ENCODE measurements around the gene ISCU.

The ISCU gene

DNA sequence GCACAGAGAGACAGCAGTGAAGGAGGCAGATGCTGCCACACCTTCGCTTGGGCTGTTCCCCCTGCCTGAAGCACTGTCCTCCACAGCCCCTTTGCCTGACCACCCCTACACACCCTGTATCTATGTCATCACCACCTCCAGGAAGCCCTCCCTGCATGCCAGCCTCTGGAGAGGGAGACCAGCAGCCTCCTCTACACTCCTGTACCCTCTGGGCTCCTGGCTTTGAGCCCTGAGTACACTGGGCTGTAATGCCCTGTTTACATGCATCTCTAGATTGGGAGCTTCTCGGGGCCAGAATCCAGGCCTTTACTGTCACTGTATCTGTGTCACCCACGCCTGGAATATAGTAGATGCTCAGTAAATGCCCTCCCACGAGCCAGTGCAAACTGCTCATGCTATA lies 41.3 kb downstream of the ISCU start:
- no peak for DNase-seq (ENCODE audit: low read depth, low spot score)

DNA sequence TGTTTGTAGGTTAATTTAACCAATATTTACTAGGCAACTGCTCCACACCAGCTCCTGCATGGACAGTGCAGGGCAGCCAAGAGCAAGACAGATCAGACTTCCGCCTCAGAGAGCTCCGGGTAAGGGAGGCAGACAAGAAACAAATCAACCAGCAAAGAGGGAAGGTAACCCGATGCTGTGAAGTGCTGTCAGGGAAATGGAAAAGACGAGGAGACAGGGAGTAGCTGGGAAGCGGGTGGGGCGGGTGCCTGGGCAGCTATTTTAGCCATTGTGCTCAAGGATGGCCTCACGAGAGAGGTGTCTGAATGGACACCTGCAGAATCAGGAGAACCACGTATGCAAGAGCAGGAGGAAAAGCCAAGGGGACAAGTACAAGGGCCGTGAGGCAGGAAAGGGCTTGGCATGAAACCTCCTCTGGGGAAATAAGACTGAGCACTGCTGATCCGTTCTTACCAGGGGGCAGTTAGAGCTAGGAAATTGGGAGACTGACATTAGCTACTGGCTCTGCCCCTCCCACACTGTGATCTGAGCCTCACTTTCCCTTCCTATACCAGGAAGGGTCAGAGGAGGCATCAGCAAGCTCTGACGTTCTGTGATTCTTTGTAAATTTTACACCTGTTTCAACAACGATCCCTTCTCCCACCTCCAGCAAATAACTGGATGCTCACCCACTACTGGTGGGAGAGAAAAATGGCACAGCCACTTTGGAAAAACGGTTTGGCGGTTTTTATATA lies 42.0 kb downstream of the ISCU start:
- DNase-seq (ENCODE audit: low read depth, low spot score): no peak

DNA sequence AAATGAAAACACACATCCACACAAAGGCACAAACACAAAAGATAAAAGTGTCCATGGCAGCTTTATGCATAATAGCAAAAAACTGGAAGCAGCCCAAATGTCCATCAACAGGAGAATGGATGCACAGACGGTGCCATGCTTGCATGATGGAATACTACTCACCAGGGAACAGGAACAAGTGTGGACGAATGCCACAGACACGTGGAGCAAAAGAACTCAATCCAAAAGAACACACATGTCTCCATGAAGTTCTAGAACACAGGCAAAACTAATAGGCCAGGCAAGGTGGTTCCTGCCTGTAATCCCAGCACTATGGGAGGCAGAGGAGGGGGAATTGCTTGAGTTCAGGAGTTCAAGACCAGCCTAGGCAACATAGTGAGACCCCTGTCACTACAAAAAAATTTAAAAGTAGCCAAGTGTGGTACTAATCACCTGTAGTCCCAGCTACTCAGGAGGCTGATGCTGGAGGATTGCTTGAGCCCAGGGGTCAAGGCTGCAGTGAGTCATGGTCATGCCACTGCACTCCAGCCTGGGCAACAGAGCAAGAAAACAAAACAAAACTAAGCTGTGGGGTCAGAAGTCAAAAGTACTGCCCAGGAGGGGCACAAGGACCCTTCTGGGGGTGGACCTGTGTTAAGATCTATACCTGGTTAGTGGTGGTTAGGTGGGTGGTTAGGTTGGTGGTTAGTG lies 42.7 kb downstream of the ISCU start:
- DNase-seq (ENCODE audit: low read depth, low spot score): no peak

DNA sequence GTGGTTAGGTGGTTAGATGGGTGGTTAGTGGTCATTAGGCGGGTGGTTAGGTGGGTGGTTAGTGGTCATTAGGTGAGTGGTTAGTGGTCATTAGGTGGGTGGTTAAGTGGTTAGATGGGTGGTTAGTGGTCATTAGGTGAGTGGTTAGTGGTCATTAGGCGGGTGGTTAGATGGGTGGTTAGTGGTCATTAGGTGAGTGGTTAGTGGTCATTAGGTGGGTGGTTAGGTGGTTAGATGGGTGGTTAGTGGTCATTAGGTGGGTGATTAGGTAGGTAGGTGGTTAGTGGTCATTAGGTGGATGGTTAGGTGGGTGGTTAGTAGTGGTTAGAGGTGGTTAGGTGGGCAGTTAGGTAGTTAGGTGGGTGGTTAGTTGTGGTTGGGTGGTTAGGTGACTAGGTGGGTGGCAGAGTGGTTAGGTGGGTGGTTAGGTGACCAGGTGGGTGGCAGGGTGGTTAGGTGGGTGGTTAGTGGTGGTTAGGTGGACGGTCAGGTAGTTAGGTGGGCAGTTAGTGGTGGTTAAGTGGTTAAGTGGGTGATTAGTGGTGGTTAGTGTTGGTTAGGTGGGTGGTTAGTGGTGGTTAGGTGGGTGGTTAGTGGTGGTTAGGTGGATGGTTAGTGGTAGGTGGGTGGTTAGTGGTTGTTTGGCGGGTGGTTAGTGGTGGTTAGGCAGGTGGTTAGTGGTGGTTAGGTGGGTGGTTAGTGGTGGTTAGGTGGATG lies 43.5 kb downstream of the ISCU start:
- DNase-seq (ENCODE audit: low read depth, low spot score): no peak

DNA sequence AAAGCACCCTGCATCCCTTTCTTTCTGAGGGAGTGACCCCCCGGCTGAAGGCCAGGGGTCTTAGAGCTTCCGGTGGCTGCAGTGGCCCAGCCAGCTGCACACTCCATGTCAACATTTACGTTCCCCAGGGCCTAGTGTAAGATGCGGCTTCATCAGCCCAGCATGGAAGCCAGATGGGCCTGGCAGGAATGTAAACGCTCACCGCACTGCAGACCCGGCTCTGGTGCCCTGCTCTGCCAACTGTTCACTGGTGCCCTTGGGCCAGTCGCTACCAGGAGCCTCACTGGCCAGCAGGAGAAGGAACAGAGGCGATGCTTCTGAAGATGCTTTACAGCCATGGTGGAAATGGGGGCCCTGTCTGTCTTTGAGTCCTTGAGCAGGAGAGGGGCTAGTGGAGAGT lies 44.1 kb downstream of the ISCU start:
- DNase-seq (ENCODE audit: low read depth, low spot score): no peak

DNA sequence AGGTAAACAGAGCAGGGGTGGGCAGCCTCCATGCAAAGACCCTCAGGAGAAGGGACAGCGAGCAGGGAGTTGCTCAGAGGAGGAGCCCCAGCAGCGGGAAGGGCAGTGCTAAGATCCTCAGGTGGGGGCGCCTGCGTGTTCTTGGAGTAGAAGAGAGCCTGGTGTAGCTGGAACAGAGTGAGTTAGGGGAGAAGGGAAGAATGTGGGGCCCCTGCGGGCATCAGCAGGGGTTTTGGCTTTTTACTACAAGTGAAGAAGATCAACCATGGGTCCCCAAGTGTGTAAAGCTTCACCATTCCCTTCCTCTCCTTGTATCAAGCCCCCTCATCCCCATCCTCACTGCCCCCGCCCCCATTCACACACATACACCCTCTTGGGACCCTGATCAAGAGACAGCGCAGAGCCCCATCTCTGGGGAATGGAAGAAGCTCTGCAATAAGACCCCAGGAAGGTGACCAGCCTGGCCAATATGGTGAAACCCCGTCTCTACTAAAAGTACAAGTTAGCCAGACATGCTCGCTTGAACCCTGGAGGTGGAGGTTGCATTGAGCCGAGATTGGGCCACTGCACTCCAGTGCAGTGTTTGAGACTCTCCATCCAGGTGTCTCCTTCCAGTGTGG lies 45.7 kb downstream of the ISCU start:
- no peak for DNase-seq (ENCODE audit: low read depth, low spot score)

DNA sequence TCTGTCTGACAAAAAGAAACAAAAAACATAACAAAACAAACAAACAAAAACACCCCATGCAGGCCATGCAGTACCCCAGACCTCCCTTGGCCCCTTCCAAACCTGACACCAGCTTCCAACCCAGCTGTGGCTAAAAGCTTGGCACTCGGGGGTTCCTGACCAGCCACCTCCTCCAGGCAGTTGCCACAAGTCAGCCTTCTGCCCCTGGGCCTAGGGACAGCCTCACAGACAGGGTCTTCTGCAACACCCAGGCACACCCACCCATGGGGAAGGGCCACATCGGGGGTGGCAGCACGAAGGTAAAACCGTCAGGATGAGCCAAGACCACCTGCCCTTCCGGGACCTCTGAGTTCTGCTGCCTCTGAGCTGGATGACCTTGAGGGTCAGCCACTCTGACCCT lies 46.2 kb downstream of the ISCU start:
- DNase-seq (ENCODE audit: low read depth, low spot score): no peak

DNA sequence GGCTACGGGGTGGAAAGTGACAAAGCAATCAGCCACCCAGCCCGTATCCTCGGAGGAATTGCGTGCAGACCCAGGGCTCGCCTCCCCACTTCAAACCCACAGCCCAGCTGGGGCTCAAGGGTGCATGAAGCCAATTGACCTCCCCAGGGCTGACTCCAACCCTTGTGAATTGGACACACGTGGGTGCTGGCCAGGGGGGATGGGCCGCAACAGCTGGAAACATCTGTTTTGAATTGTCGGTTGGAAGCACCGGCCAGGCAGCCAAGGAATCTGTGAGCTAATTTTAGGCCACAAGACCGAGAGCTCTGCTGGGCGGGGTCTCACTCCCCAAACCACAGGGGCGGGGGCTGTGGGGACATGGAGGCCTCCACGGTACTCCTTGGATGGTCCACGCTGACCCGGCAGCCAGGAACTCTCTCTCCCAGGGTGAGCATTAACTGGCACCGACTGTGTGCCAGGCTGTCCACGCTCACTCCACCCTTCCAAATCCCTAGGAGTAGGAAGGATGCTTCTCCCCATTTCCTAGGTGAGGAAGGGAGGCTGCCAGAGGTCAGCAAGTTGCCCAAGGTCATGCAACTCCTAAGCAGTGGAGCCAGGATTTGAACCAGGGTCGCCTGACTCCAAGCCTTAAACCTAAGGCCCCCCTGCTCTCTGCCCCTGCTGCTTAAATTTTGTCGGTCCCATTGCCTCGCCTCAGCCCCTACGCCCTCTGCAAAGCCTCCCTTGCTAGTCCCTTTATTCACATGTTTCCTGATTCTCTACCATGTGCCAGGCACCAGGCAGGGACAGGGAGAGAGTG lies 47.3 kb downstream of the ISCU start:
- no peak for DNase-seq (ENCODE audit: low read depth, low spot score)

DNA sequence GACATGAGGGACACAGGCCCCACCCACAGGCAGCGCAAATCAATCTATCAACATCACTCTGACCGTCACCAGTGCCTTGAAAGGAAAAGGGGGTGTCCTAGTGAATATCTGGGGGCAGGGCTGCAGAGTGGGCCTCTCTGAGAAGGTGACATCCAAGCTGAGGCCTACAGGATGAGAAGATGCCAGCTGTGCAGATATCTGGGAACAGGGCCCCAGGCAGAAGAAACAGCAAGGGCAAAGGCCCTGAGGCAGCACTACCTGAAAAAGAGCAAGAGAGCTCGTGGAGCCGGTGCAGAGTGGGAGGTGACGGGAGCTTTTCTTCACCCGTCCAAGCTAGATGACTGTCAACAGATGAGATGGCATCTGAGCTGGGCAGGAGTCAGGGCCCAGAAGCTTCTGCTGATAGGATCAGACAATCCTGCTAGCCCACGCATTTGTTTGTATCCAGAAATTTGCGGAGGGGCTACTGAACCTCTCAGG lies 48.0 kb downstream of the ISCU start:
- no peak for DNase-seq (ENCODE audit: low read depth, low spot score)

DNA sequence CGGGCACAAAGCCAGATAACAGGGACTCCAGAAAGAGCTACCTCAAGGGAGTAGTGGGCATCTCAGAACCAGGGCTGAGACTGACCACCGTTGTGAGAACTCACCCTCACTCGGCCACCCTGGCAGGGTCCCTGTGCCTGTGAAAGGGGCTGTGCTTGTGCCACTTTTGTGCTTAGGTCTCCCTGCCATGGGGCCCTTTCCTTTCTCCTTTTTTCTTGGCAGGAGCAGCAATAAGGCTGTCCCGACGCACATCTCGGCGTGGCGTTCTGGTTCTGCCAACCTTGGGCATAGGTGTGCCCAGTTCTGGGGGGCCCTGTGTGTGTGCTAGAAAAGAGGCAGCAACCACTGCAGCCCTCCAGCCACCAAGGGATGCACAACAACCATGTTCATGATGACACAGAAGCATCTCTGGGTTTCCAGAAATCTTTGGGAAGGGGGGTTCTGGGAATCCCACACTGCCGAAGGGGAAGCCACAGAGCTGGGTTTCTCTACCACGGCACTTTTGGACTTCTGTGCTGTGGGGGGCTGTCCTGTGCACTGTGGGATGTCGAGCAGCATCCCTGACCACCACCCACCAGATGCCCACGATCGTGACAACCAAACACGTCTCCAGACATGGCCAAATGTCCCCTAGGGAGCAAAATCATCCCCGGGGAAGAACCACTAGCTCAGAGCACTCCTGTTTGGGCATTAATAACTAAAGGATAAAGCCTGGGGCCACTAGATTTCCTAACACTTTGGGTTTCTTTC lies 48.6 kb downstream of the ISCU start:
- DNase-seq (ENCODE audit: low read depth, low spot score): no peak

DNA sequence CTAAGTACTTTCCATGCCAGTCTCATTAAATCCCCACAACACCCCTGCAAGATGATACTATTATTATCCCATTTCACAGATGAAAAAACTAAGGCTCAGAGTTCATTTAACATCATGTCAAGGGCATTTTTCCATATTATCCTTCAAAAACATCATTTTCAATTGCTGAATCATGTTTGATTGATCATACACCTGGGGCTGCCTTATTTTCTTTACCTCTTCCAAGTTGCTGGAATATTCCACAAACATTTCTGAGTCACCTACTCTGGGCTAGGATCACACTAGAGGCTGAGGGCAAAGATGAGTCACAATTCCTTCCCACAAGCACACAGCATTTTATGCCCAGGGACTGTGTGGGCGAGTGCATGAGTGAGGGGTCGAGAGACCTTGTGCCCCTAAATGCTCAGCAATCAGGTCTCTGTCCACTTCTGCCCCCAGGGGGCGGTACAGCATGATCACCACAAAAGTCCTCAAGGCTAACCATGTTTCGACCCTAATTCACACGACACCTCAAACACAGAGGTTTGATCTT lies 49.6 kb downstream of the ISCU start:
- peak; percentile 41 for DNase-seq (ENCODE audit: low read depth, low spot score)

DNA sequence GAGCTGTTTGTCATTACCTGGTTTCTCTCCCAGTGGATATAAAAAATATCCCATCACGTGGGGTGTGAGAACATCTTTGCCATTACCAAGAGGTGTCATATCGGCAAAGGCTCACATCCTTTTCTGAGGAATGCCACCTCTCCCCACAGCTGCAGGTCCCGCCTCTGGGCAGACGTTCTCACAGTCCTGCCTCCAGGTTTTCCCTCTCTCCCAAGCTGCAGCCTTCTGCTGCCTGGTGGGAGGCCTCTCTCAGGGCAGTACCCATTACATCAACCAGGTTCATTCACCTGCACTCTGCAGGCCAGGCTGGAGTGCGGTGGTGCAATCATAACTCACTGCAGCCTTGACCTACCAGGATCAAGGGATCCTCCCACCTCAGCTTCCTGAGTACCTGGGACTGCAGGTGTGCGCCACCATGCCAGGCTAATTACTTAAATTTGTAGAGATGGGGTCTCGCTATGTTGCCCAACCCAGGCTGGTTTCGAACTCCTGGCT lies 50.4 kb downstream of the ISCU start:
- DNase-seq (ENCODE audit: low read depth, low spot score): no peak

DNA sequence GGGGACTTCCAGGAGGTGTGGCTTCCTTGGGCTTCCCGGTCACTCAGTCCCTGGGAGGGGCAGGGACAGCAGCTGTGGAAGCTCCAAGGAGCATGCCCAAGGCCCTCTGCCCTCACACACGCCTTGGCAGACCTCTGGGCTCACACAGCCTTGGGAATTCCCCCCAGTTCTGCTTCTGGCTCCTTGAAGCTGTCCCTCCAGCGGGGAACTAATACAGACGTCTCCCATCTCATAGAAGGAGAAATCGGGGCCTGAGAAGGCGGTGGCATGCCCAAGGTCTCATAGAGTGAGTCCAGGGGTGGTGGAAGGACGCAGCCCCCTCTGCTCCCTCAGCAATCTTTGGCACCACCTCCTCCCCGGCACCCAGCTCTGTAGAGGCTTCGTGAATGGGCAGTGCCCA lies 51.2 kb downstream of the ISCU start:
- DNase-seq (ENCODE audit: low read depth, low spot score): no peak

DNA sequence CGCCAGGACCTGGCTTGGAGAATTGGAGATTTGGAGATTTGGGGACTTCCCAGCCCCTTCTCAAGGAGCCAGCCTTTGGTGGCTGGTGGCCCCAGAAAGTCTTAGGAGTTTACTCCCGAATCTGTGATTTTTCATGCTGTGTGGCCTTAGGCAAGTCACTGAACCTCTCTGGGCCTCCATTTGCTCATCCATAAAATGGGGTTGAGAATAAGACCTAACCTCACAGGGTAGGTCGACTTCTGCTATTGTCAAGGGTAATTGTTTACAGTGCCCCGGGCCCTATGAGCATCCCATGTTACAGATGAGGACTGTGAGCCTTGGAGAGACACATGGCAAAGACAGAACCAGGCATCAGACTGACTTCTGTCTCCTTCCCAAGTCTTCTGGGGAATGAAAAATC lies 51.6 kb downstream of the ISCU start:
- DNase-seq (ENCODE audit: low read depth, low spot score): no peak

DNA sequence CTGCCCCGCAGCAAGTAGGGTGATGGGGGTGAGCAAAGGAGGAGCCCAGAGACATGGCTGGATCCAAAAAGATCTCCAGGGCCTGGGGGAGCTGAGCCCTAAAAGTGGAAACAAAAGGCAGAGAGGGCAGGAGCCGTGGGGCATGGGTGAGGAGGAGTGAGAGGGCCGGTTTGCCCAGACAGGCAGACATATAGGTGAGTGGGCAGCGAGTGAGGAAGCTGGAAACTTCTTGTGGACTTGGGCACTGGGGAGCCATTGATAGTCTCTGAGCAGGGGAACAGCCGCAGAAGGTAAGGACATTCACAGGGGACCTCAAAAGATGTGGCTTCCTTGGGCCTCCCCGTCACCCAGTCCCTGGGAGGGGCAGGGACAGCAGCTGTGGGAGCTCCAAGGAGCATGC lies 52.2 kb downstream of the ISCU start:
- DNase-seq (ENCODE audit: low read depth, low spot score): no peak

DNA sequence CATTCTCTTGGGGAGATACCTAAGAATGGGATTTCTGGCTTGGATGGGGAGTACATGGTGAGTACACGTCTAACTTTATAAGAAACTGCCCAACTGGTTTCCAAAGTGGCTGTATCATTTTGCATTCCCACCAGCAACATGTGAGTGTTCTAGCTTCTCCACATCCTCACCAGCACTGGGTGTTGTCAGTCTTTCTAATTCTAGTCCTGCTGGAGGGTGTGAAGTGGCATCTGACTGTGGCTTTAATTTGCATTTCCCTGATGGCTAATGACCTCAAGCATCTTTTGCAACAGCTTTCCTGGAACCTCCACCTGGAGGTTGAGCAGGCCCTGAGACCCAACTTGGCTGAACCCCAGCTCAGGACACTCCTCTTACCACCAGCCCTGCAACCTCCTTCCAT lies 53.5 kb downstream of the ISCU start:
- DNase-seq (ENCODE audit: low read depth, low spot score): no peak

DNA sequence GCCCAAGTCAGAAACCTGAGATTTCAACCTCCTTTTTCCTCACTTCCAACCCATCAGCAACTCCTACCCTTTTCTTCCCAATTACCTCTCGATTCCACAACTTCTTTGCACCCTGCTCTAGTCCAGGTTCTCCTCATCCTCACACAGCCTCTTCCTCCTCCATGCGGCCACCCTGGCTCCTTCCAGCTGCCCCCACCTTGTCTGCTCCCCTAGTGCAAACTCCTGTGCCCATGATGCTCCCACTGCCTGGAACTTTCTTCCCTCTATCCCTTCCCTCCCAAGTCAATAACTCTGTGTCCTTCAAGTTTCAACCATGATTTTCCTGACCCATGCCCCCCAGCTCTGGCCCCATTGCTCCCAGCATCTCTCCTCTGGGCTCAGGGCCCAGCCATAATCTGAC lies 54.0 kb downstream of the ISCU start:
- DNase-seq (ENCODE audit: low read depth, low spot score): no peak

DNA sequence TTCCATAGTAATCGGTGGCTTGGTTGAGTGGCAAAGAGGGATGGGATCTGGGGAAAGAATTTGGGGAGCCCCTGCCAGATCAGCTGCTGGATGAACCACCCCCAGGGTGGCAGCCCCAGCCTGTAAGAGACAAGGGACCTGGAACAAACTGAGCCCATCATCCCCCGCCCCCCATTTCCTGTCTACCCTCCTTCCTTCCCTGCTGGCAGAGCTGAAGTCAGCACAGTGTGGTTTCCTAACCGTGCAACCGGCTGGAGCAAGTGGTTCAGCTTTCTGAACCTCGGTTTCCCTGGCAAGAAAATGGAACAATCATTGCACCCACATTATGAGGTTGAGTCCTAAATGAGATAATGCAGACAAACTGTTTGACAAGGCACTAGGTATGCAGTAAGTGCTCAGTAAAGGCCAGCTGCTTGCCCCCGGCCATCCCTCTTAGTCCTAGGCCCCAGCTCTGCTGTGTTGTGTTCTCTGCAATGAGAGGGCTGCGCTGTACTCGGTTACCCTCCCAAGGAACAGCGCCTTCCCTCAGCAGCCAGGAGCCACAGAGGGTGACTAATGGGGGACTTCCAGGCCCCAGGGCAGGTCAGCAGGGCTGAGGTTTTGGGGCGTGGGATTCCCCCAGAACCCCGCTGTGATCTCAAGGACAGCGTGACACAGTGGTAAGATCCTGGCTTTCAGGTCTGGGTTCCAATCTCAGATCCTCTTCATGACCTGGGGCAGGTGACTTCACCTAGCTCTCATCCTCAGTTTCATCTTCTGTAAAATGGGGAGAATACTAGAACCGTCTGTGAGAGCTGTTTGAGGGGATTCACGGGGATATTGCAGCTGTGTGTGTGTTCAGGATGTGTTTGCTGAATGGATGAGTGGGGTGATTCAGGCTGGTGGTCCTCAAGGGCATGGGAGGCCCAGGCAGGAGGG lies 54.8 kb downstream of the ISCU start:
- DNase-seq (ENCODE audit: low read depth, low spot score): peak; percentile 62
